ENCODE data around the gene PTCD3.
A peak's percentile ranks its signal among the peaks of the same experiment; 100 is the strongest.

Gene PTCD3

GRCh38 chr2:86105969-86106945 is at the start of gene PTCD3:
Gene PTCD3 (plus strand): TSS chr2:86106235. CDS start chr2:86106248, 13 bp downstream.
- DNase-seq (ENCODE audit: low read depth in 2 of 2): peak; percentile 90 to 92

- DNase-seq (ENCODE audit: low read depth in 2 of 2): no peak
Observed at GRCh38 chr2:86056590-86057331, 49.3 kb upstream of the PTCD3 start.

GRCh38 chr2:86062043-86062442 is 44.0 kb upstream of the PTCD3 start:
- no peak for DNase-seq (ENCODE audit: low read depth in 2 of 2)

GRCh38 chr2:86064006-86064405 is 42.0 kb upstream of the PTCD3 start:
- DNase-seq (ENCODE audit: low read depth in 2 of 2): no peak

GRCh38 chr2:86065512-86065911 is 40.5 kb upstream of the PTCD3 start:
- no peak for DNase-seq (ENCODE audit: low read depth in 2 of 2)

- no peak for DNase-seq (ENCODE audit: low read depth in 2 of 2)
Observed at GRCh38 chr2:86066007-86066578, 39.9 kb upstream of the PTCD3 start.

- DNase-seq (ENCODE audit: low read depth in 2 of 2): no peak
Observed at GRCh38 chr2:86066915-86067314, 39.1 kb upstream of the PTCD3 start.

- peak; percentile 26 to 45 for DNase-seq (ENCODE audit: low read depth in 2 of 2)
Observed at GRCh38 chr2:86068136-86068588, 37.9 kb upstream of the PTCD3 start.

GRCh38 chr2:86068648-86069047 is 37.4 kb upstream of the PTCD3 start:
- DNase-seq (ENCODE audit: low read depth in 2 of 2): no peak

GRCh38 chr2:86069091-86069685 is 36.8 kb upstream of the PTCD3 start:
- DNase-seq (ENCODE audit: low read depth in 2 of 2): no peak

GRCh38 chr2:86069783-86070339 is 36.2 kb upstream of the PTCD3 start:
- no peak for DNase-seq (ENCODE audit: low read depth in 2 of 2)

- no peak for DNase-seq (ENCODE audit: low read depth in 2 of 2)
Observed at GRCh38 chr2:86070868-86071267, 35.2 kb upstream of the PTCD3 start.

GRCh38 chr2:86072271-86072858 is 33.7 kb upstream of the PTCD3 start:
- DNase-seq (ENCODE audit: low read depth in 2 of 2): no peak

GRCh38 chr2:86073225-86073624 is 32.8 kb upstream of the PTCD3 start:
- no peak for DNase-seq (ENCODE audit: low read depth in 2 of 2)

- DNase-seq (ENCODE audit: low read depth in 2 of 2): no peak
Observed at GRCh38 chr2:86074256-86074655, 31.8 kb upstream of the PTCD3 start.

GRCh38 chr2:86074811-86075210 is 31.2 kb upstream of the PTCD3 start:
- no peak for DNase-seq (ENCODE audit: low read depth in 2 of 2)

GRCh38 chr2:86075886-86076285 is 30.1 kb upstream of the PTCD3 start:
- DNase-seq (ENCODE audit: low read depth in 2 of 2): no peak

GRCh38 chr2:86078774-86079545 is 27.1 kb upstream of the PTCD3 start:
- no peak for DNase-seq (ENCODE audit: low read depth in 2 of 2)

- peak; percentile 53 to 54 for DNase-seq (ENCODE audit: low read depth in 2 of 2)
Observed at GRCh38 chr2:86079981-86080911, 25.8 kb upstream of the PTCD3 start.

Measured in stimulated activated CD8-positive, alpha-beta memory T cell treated with anti-CD3 and anti-CD28 coated beads, Interleukin-15, amount 100 ng/mL, for 48 hours (primary cell).